WTC11 (cell line): Measurements from ENCODE around the gene PREX1. TPM values are rescaled to one million over a fixed set of nuclear protein-coding genes. Genes with fewer than 3 reads are reported as not detected.

ENCODE experiments used
- ATAC-seq: fragments of 200-7000 bp; cut with Tn5 transposase; 2 replicates; pipeline ENCODE4 v1.10.0; 2021; ENCODE audit warnings: mild to moderate bottlenecking, moderate library complexity
- CTCF ChIA-PET: fragments of 300-600 bp; sonication (Branson Sonifier 250); formaldehyde crosslinking; loops from one replicate; lab custom pipeline; 2021; ENCODE audit warnings: antibody characterized with exemption; lab: Charles Lee
- POLR2A ChIA-PET: fragments of 350-600 bp; sonication (Branson Sonifier 250); formaldehyde crosslinking; loops from one replicate; lab custom pipeline; 2021; ENCODE audit warnings: antibody characterized with exemption; lab: Charles Lee
- DNase-seq: peaks from one replicate; pipeline ENCODE4 v3.0.0; 2021; ENCODE audit warnings: low spot score
- H3K27ac Mint-ChIP-seq: 2 replicates; pipeline ENCODE4 v1.8.0; 2021; ENCODE audit warnings: mixed read lengths
- H3K27me3 Mint-ChIP-seq: 2 replicates; pipeline ENCODE4 v1.8.0; 2021; ENCODE audit warnings: low read depth, mild to moderate bottlenecking, moderate library complexity, mixed read lengths
- H3K36me3 Mint-ChIP-seq: 2 replicates; pipeline ENCODE4 v1.8.0; 2021; ENCODE audit warnings: mixed read lengths
- H3K4me1 Mint-ChIP-seq: 2 replicates; pipeline ENCODE4 v1.8.0; 2022; ENCODE audit warnings: mixed read lengths
- H3K4me3 Mint-ChIP-seq: 2 replicates; pipeline ENCODE4 v1.8.0; 2021; ENCODE audit warnings: mild to moderate bottlenecking, moderate library complexity, mixed read lengths
- H3K9me3 Mint-ChIP-seq: 2 replicates; pipeline ENCODE4 v1.8.0; 2021; ENCODE audit warnings: mixed read lengths
- AR ChIP-seq: fragments of 250-450 bp; sonication (Bioruptor Pico); IDR thresholded peaks from 2 replicates; pipeline ENCODE4 v1.9.0; 2021; ENCODE audit warnings: mild to moderate bottlenecking
- CBFB ChIP-seq: sonication (generic); formaldehyde crosslinking; IDR thresholded peaks from 2 replicates; pipeline ENCODE4 v1.8.1; 2022; ENCODE audit warnings: mild to moderate bottlenecking, low read depth, missing genetic modification reagents
- CREM ChIP-seq: sonication (generic); formaldehyde crosslinking; IDR thresholded peaks from 2 replicates; pipeline ENCODE4 v1.8.1; 2022; ENCODE audit warnings: mild to moderate bottlenecking, missing genetic modification reagents, moderate library complexity
- HMGA2 ChIP-seq: fragments of 250-450 bp; sonication (Bioruptor Pico); IDR thresholded peaks from 2 replicates; pipeline ENCODE4 v1.4.0; 2021; ENCODE audit warnings: mild to moderate bottlenecking, moderate library complexity
- JUN ChIP-seq: sonication (generic); formaldehyde crosslinking; IDR thresholded peaks from 2 replicates; pipeline ENCODE4 v1.8.0; 2023; ENCODE audit warnings: mild to moderate bottlenecking, missing genetic modification reagents
- MAX ChIP-seq: sonication (generic); formaldehyde crosslinking; IDR thresholded peaks from 2 replicates; pipeline ENCODE4 v1.8.0; 2022; ENCODE audit warnings: mild to moderate bottlenecking, missing genetic modification reagents
- MLX ChIP-seq: sonication (generic); formaldehyde crosslinking; IDR thresholded peaks from 2 replicates; pipeline ENCODE4 v1.8.1; 2023; ENCODE audit warnings: mild to moderate bottlenecking, missing genetic modification reagents, moderate library complexity
- NFE2L1 ChIP-seq: sonication (generic); formaldehyde crosslinking; IDR thresholded peaks from 2 replicates; pipeline ENCODE4 v1.8.1; 2023; ENCODE audit warnings: missing genetic modification reagents
- NFYB ChIP-seq: sonication (generic); formaldehyde crosslinking; conservative IDR thresholded peaks from 2 replicates; pipeline ENCODE4 v1.8.0; 2022; ENCODE audit warnings: low read depth, missing genetic modification reagents
- OVOL2 ChIP-seq: fragments of 250-450 bp; sonication (Bioruptor Pico); IDR thresholded peaks from 2 replicates; pipeline ENCODE4 v1.9.0; 2021; ENCODE audit warnings: mild to moderate bottlenecking, borderline replicate concordance
- PRDM15 ChIP-seq: sonication (generic); formaldehyde crosslinking; IDR thresholded peaks from 2 replicates; pipeline ENCODE4 v1.8.0; 2022; ENCODE audit warnings: missing genetic modification reagents
- SP1 ChIP-seq: sonication (generic); formaldehyde crosslinking; conservative IDR thresholded peaks from 2 replicates; pipeline ENCODE4 v1.8.1; 2022; ENCODE audit warnings: missing genetic modification reagents
- TP53 ChIP-seq: sonication (generic); formaldehyde crosslinking; IDR thresholded peaks from 2 replicates; pipeline ENCODE4 v1.8.1; 2023; ENCODE audit warnings: mild to moderate bottlenecking, missing genetic modification reagents
- ZMAT4 ChIP-seq: fragments of 250-450 bp; sonication (Bioruptor Pico); IDR thresholded peaks from 2 replicates; pipeline ENCODE4 v1.9.0; 2021; ENCODE audit warnings: mild to moderate bottlenecking
- ZNF263 ChIP-seq: sonication (generic); formaldehyde crosslinking; IDR thresholded peaks from 2 replicates; pipeline ENCODE4 v1.8.1; 2022; ENCODE audit warnings: low read depth, mild to moderate bottlenecking, moderate library complexity, missing genetic modification reagents
- ZNF532 ChIP-seq: fragments of 250-450 bp; sonication (Bioruptor Pico); IDR thresholded peaks from 2 replicates; pipeline ENCODE4 v1.9.0; 2021; ENCODE audit warnings: mild to moderate bottlenecking, borderline replicate concordance
- ZNF671 ChIP-seq: fragments of 250-450 bp; sonication (Bioruptor Pico); IDR thresholded peaks from 2 replicates; pipeline ENCODE4 v1.8.0; 2021; ENCODE audit warnings: mild to moderate bottlenecking
- total RNA-seq: library from RNA; stranded (reverse); gene quantifications from 3 replicates; pipeline ENCODE4 v1.2.3, GENCODE V29; 2021

Gene PREX1
- total RNA-seq, 1 experiment from 2014 or later: 17.3 TPM

- DNase-seq (no peak), ATAC-seq (no peak)
- TF ChIP-seq ZMAT4 (no peak), MLX (CRISPR knock-in tag) (no peak)
- H3K4me1 Mint-ChIP-seq: peaks cover under 1% of the 10 kb centered on the region; the same call in 1 of the 2 replicates
- no peaks in the 10 kb centered on the region for H3K36me3 Mint-ChIP-seq
- CTCF ChIA-PET: no interaction called here
- H3K27me3 Mint-ChIP-seq: no peaks in the 10 kb centered on the region; the same call in 1 of the 2 replicates
- no peaks in the 10 kb centered on the region for H3K9me3 Mint-ChIP-seq
- POLR2A ChIA-PET: no interaction called here
- H3K4me3 Mint-ChIP-seq: no peak overlapping the region
- no peak overlapping the region for H3K27ac Mint-ChIP-seq
Observed at GRCh38 chr20:48614593-48615274, 213.1 kb downstream of the PREX1 start.

GRCh38 chr20:48613926-48614325 lies 213.9 kb downstream of the PREX1 start:
- ATAC-seq (no peak), DNase-seq (no peak)
- no peak overlapping the region for H3K27ac Mint-ChIP-seq
- no peaks in the 10 kb centered on the region for H3K9me3 Mint-ChIP-seq
- peaks cover 9% of the 10 kb centered on the region for H3K4me1 Mint-ChIP-seq
- TF ChIP-seq MAX (CRISPR knock-in tag) (no peak), SP1 (CRISPR knock-in tag) (no peak), ZNF671 (CRISPR knock-in tag) (no peak)
- H3K27me3 Mint-ChIP-seq: no peaks in the 10 kb centered on the region; the same call in 1 of the 2 replicates
- H3K36me3 Mint-ChIP-seq: no peaks in the 10 kb centered on the region
- ChIA-PET CTCF (no interaction called here), POLR2A (no interaction called here)
- no peak overlapping the region for H3K4me3 Mint-ChIP-seq

GRCh38 chr20:48612335-48612734 lies 215.5 kb downstream of the PREX1 start:
- no peak overlapping the region for H3K4me3 Mint-ChIP-seq
- CTCF ChIA-PET: no interaction called here
- H3K27me3 Mint-ChIP-seq: no peaks in the 10 kb centered on the region; the same call in 1 of the 2 replicates
- H3K27ac Mint-ChIP-seq: no peak overlapping the region
- no peak for TF ChIP-seq HMGA2 (CRISPR knock-in tag)
- TF ChIP-seq ZNF532 (CRISPR knock-in tag): no peak
- no peak for TF ChIP-seq NFYB (CRISPR knock-in tag)
- no peak for TF ChIP-seq CBFB (CRISPR knock-in tag)
- TF ChIP-seq ZNF263 (CRISPR knock-in tag): no peak
- TF ChIP-seq JUN: no peak
- H3K9me3 Mint-ChIP-seq: no peaks in the 10 kb centered on the region
- no peak for ATAC-seq
- H3K36me3 Mint-ChIP-seq: no peaks in the 10 kb centered on the region
- H3K4me1 Mint-ChIP-seq: peaks cover 11% of the 10 kb centered on the region
- POLR2A ChIA-PET: no interaction called here
- no peak for DNase-seq

- Mint-ChIP-seq H3K27ac (no peak overlapping the region), H3K4me3 (no peak overlapping the region), H3K9me3 (no peaks in the 10 kb centered on the region), H3K36me3 (no peaks in the 10 kb centered on the region), H3K4me1 (peaks cover 11% of the 10 kb centered on the region), H3K27me3 (no peaks in the 10 kb centered on the region; the same call in 1 of the 2 replicates)
- ChIA-PET POLR2A (no interaction called here), CTCF (interaction anchor here (1.0 to 2.8 kb wide), 2 partner anchors 9 kb away, joined by 3 to 9 read pairs; no protein-coding TSS in a partner anchor)
- DNase-seq (no peak), ATAC-seq (no peak)
- TF ChIP-seq TP53 (no peak), CREM (no peak), NFYB (CRISPR knock-in tag) (no peak), CBFB (CRISPR knock-in tag) (no peak), NFE2L1 (CRISPR knock-in tag) (no peak), AR (CRISPR knock-in tag) (no peak), PRDM15 (CRISPR knock-in tag) (no peak), OVOL2 (CRISPR knock-in tag) (no peak)
Observed at GRCh38 chr20:48610996-48611395, 216.8 kb downstream of the PREX1 start.
